HEK293 (cell line): Measurements from ENCODE around the gene MTHFD1L.

Experiments used
- CTCF ChIA-PET: fragments of 350-600 bp; formaldehyde crosslinking; extraction: SDS; loops from one replicate; lab custom pipeline; 2021; ENCODE audit warnings: antibody characterized with exemption; lab: Yijun Ruan, JAX
- POLR2A ChIA-PET: fragments of 300-600 bp; formaldehyde crosslinking; extraction: SDS; loops from one replicate; lab custom pipeline; 2020; ENCODE audit warnings: antibody characterized with exemption, inconsistent platforms; lab: Yijun Ruan, JAX
- H3K27ac ChIP-seq: fragments of 200-500 bp; sonication (Bioruptor generic); 2 replicates; pipeline ENCODE4 v1.5.1; 2014; ENCODE audit warnings: low read depth, low read length, control low read depth, inconsistent platforms; ENCODE audit errors: extremely low read depth
- H3K36me3 ChIP-seq, 2 experiments: fragments of 200-500 bp in 1 of 2; sonication (Bioruptor generic) in 1 of 2; 1 replicate in 1 of 2; 2 replicates in 1 of 2; pipeline ENCODE4 v1.5.1; 2014 to 2017; ENCODE audit warnings: inconsistent platforms in 2 of 2, low read length in 2 of 2; ENCODE audit not compliant: control insufficient read depth in 2 of 2, insufficient read depth in 1 of 2
- H3K4me1 ChIP-seq: fragments of 200-500 bp; sonication (Bioruptor generic); 2 replicates; pipeline ENCODE4 v1.5.1; 2014; ENCODE audit warnings: mild to moderate bottlenecking, low read length, inconsistent platforms; ENCODE audit not compliant: control insufficient read depth, insufficient read depth
- H3K4me3 ChIP-seq: 2 replicates; pipeline ENCODE4 v1.5.1; 2011; ENCODE audit warnings: low read depth, mild to moderate bottlenecking, control low read depth, low read length, moderate library complexity
- H3K9me3 ChIP-seq: fragments of 200-500 bp; sonication (Bioruptor generic); 2 replicates; pipeline ENCODE4 v1.5.1; 2014; ENCODE audit warnings: low read depth, low read length, inconsistent platforms; ENCODE audit not compliant: control insufficient read depth, insufficient read depth
- BCL6B ChIP-seq: fragments of 450-650 bp; formaldehyde crosslinking; IDR thresholded peaks from 2 replicates; pipeline ENCODE4 v1.5.1; 2017; ENCODE audit warnings: missing biosample characterization, missing genetic modification characterization
- GLI4 ChIP-seq: fragments of 450-650 bp; formaldehyde crosslinking; IDR thresholded peaks from 2 replicates; pipeline ENCODE4 v1.5.1; 2016; ENCODE audit warnings: missing biosample characterization, missing genetic modification characterization
- HIC1 ChIP-seq: fragments of 450-650 bp; formaldehyde crosslinking; IDR thresholded peaks from 2 replicates; pipeline ENCODE4 v1.5.1; 2016; ENCODE audit warnings: missing biosample characterization, missing genetic modification characterization
- INSM2 ChIP-seq: fragments of 450-650 bp; formaldehyde crosslinking; IDR thresholded peaks from 2 replicates; pipeline ENCODE4 v1.5.1; 2016; ENCODE audit warnings: missing biosample characterization, missing genetic modification characterization
- KLF1 ChIP-seq: fragments of 450-650 bp; formaldehyde crosslinking; IDR thresholded peaks from 2 replicates; pipeline ENCODE4 v1.5.1; 2016; ENCODE audit warnings: missing biosample characterization, missing genetic modification characterization
- SALL2 ChIP-seq: fragments of 450-650 bp; formaldehyde crosslinking; IDR thresholded peaks from 2 replicates; pipeline ENCODE4 v1.5.0; 2017; ENCODE audit warnings: missing biosample characterization, mild to moderate bottlenecking, missing genetic modification characterization, borderline replicate concordance
- TSHZ1 ChIP-seq: fragments of 450-650 bp; formaldehyde crosslinking; IDR thresholded peaks from 2 replicates; pipeline ENCODE4 v1.5.1; 2016; ENCODE audit warnings: missing biosample characterization, missing genetic modification characterization, borderline replicate concordance
- ZBTB10 ChIP-seq: fragments of 450-650 bp; formaldehyde crosslinking; IDR thresholded peaks from 2 replicates; pipeline ENCODE4 v1.5.1; 2016; ENCODE audit warnings: missing biosample characterization, missing genetic modification characterization
- ZBTB11 ChIP-seq: fragments of 450-650 bp; formaldehyde crosslinking; conservative IDR thresholded peaks from 2 replicates; pipeline ENCODE4 v1.5.1; 2016; ENCODE audit warnings: low read depth, missing biosample characterization, missing genetic modification characterization
- ZNF132 ChIP-seq: fragments of 450-650 bp; formaldehyde crosslinking; IDR thresholded peaks from 2 replicates; pipeline ENCODE4 v1.5.1; 2017; ENCODE audit warnings: missing biosample characterization, missing genetic modification characterization, borderline replicate concordance
- ZNF169 ChIP-seq: fragments of 450-650 bp; formaldehyde crosslinking; IDR thresholded peaks from 2 replicates; pipeline ENCODE4 v1.5.1; 2016; ENCODE audit warnings: missing biosample characterization, missing genetic modification characterization
- ZNF202 ChIP-seq: fragments of 450-650 bp; formaldehyde crosslinking; IDR thresholded peaks from 2 replicates; pipeline ENCODE4 v1.5.1; 2016; ENCODE audit warnings: missing biosample characterization, missing genetic modification characterization, borderline replicate concordance
- ZNF391 ChIP-seq: fragments of 450-650 bp; formaldehyde crosslinking; IDR thresholded peaks from 2 replicates; pipeline ENCODE4 v1.5.1; 2016; ENCODE audit warnings: low read depth, missing biosample characterization, missing genetic modification characterization, borderline replicate concordance
- ZNF514 ChIP-seq: fragments of 450-650 bp; formaldehyde crosslinking; IDR thresholded peaks from 2 replicates; pipeline ENCODE4 v1.5.1; 2016; ENCODE audit warnings: missing biosample characterization, missing genetic modification characterization
- ZNF610 ChIP-seq: fragments of 450-650 bp; formaldehyde crosslinking; IDR thresholded peaks from 2 replicates; pipeline ENCODE4 v1.5.1; 2016; ENCODE audit warnings: missing biosample characterization, missing genetic modification characterization, borderline replicate concordance
- ZNF776 ChIP-seq: fragments of 450-650 bp; formaldehyde crosslinking; IDR thresholded peaks from 2 replicates; pipeline ENCODE4 v1.5.0; 2017; ENCODE audit warnings: missing biosample characterization, missing genetic modification characterization, borderline replicate concordance
- ZSCAN16 ChIP-seq: fragments of 450-650 bp; formaldehyde crosslinking; IDR thresholded peaks from 2 replicates; pipeline ENCODE4 v1.5.1; 2016; ENCODE audit warnings: missing biosample characterization, missing genetic modification characterization

Gene MTHFD1L

GRCh38 chr6:151023342-151023741 is 157.8 kb downstream of the MTHFD1L start:
- Histone ChIP-seq H3K9me3 (no peaks in the 10 kb centered on the region), H3K27ac (no peak overlapping the region), H3K4me1 (no peaks in the 10 kb centered on the region), H3K36me3 (peaks cover 0 to 7% of the 10 kb centered on the region in 2 experiments; a peak in 2 of 3 replicates), H3K4me3 (no peak overlapping the region)
- no peak for TF ChIP-seq ZSCAN16 (tag by site-specific recombination)
- TF ChIP-seq ZNF132 (tag by site-specific recombination), result no peak
- no peak for TF ChIP-seq ZNF169 (tag by site-specific recombination)
- no peak for TF ChIP-seq INSM2 (tag by site-specific recombination)
- no peak for TF ChIP-seq HIC1 (tag by site-specific recombination)
- no peak for TF ChIP-seq BCL6B (tag by site-specific recombination)
- no peak for TF ChIP-seq ZNF391 (tag by site-specific recombination)
- no peak for TF ChIP-seq GLI4
- TF ChIP-seq KLF1 (tag by site-specific recombination), result no peak
- TF ChIP-seq ZBTB10 (tag by site-specific recombination), result no peak
- TF ChIP-seq ZNF202 (tag by site-specific recombination), result no peak
- TF ChIP-seq ZNF514, result no peak
- no peak for TF ChIP-seq TSHZ1 (tag by site-specific recombination)
- TF ChIP-seq ZNF610 (tag by site-specific recombination), result no peak
- TF ChIP-seq ZNF776 (tag by site-specific recombination), result no peak
- TF ChIP-seq SALL2 (tag by site-specific recombination), result no peak
- TF ChIP-seq ZBTB11 (tag by site-specific recombination), result no peak
- ChIA-PET CTCF (interaction anchor here (0.6 to 24.7 kb wide), 3 partner anchors 10 to 306 kb away, joined by 3 to 512 read pairs (median 52); no protein-coding TSS in a partner anchor), POLR2A (no interaction called here)
